OCI-LY7 (cell line): ENCODE measurements around the gene GLI3.

ENCODE experiments used
- CTCF ChIP-seq: fragments of 200-600 bp; sonication (generic); conservative IDR thresholded peaks from 2 replicates; pipeline ENCODE4 v1.5.1; 2014; ENCODE audit warnings: mild to moderate bottlenecking, antibody characterized with exemption, low read length, moderate library complexity, mixed read lengths
- EZH2phosphoT487 ChIP-seq: fragments of 200-600 bp; sonication (generic); IDR thresholded peaks from 2 replicates; pipeline ENCODE4 v1.6.1; 2018; ENCODE audit warnings: low read depth, borderline replicate concordance, mild to moderate bottlenecking, mixed run types, antibody characterized with exemption, low read length, moderate library complexity, mixed read lengths

GRCh38 chr7:42100156-42100508 is 136.9 kb downstream of the GLI3 start:
- TF ChIP-seq CTCF (no peak), EZH2phosphoT487 (no peak)
